Stimulated activated CD8-positive, alpha-beta memory T cell treated with anti-CD3 and anti-CD28 coated beads, Interleukin-12 subunit alpha, Interleukin-12 subunit beta, amount 100 ng/mL, for 1 hour (primary cell): ENCODE results near the gene RCCD1.
"Not testable (repeated sequence)": the region's sequence is repeated elsewhere in the genome, so short reads cannot be mapped to it uniquely, and the experiment has no call there.

Experiments
- DNase-seq: peaks from one replicate; pipeline ENCODE4 v3.0.0-alpha.2; 2020; ENCODE audit warnings: low read depth

RCCD1 gene

GRCh38 chr15:90954712-90955623 is at the start of gene RCCD1:
TSS of gene RCCD1 (plus strand) at chr15:90954884. CDS start at chr15:90956735, 1,851 bp downstream.
- DNase-seq = peak; percentile 74

- DNase-seq = no peak
These were observed 49.1 kb upstream of the RCCD1 start for GRCh38 chr15:90905306-90906180.

- DNase-seq = no peak
These were observed 48.4 kb upstream of the RCCD1 start for GRCh38 chr15:90906181-90906849.

GRCh38 chr15:90907051-90907660 is 47.5 kb upstream of the RCCD1 start:
- no peak for DNase-seq

- no peak for DNase-seq
These were observed 46.7 kb upstream of the RCCD1 start for GRCh38 chr15:90907838-90908507.

GRCh38 chr15:90909449-90909848 is 45.2 kb upstream of the RCCD1 start:
- not testable (repeated sequence) for DNase-seq

- no peak for DNase-seq
These were observed 44.7 kb upstream of the RCCD1 start for GRCh38 chr15:90909976-90910375.

GRCh38 chr15:90910441-90911301 is 44.0 kb upstream of the RCCD1 start:
- DNase-seq = no peak

GRCh38 chr15:90911302-90911623 is 43.4 kb upstream of the RCCD1 start:
- DNase-seq = no peak

GRCh38 chr15:90911906-90912769 is 42.5 kb upstream of the RCCD1 start:
- DNase-seq = no peak

- no peak for DNase-seq
These were observed 42.0 kb upstream of the RCCD1 start for GRCh38 chr15:90912770-90913075.

GRCh38 chr15:90913398-90913944 is 41.2 kb upstream of the RCCD1 start:
- no peak for DNase-seq

- no peak for DNase-seq
These were observed 40.2 kb upstream of the RCCD1 start for GRCh38 chr15:90914305-90915080.

GRCh38 chr15:90915216-90915807 is 39.4 kb upstream of the RCCD1 start:
- no peak for DNase-seq

GRCh38 chr15:90915808-90916440 is 38.8 kb upstream of the RCCD1 start:
- DNase-seq = no peak

- no peak for DNase-seq
These were observed 38.2 kb upstream of the RCCD1 start for GRCh38 chr15:90916461-90916860.

GRCh38 chr15:90917569-90917968 is 37.1 kb upstream of the RCCD1 start:
- no peak for DNase-seq
